Activated CD4-positive, CD25-positive, alpha-beta regulatory T cell treated with anti-CD3 and anti-CD28 coated beads, Interleukin-2, amount 50 U/mL, for 24 hours (primary cell): ENCODE measurements around the gene GORASP2.

Experiments used
- ATAC-seq, 2 donors: fragments of 150-1000 bp; cut with Tn5 transposase; one replicate each; pipeline ENCODE4 v1.10.0; 2021; ENCODE audit warnings: mild to moderate bottlenecking in 1 of 2, moderate library complexity in 1 of 2

GORASP2 gene

DNA sequence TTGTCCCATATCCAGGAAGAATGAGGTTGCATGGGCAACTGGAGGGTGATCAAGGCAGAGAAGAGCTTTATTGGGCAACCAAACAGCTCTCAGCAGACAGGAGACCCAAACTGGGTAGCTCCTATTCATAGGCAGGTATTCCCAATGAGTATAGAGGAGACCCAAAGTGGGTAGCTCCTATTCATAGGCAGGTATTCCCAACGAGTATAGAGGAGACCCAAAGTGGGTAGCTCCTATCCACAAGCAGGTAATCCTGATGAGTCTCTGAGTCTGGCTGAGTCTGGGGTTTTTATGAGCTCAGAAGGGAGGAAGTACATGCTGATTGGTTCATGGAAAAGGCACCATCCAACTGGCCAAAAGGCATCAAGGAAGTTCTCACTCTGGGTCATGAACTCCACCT lies 5.3 kb upstream of the GORASP2 start:
- no peak for ATAC-seq

DNA sequence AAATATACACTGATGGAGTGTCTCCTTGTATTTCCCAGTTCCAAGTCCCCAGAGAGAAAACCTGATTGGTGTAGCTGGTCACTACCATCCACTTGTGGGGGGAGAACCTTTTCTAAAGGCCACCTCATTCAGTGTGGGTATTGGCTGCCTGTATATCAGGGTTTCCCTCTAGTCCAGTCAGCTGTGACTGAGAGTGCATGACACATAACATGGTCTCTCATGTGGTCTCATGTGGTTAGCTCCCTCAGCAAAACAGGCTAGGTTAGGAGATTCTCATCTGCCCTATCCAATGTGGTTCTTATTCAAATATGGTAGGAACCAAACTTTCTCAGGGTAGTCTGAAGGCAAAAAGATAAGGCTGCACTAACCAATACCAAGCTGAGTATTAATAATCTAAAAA lies 4.1 kb upstream of the GORASP2 start:
- ATAC-seq = no peak

DNA sequence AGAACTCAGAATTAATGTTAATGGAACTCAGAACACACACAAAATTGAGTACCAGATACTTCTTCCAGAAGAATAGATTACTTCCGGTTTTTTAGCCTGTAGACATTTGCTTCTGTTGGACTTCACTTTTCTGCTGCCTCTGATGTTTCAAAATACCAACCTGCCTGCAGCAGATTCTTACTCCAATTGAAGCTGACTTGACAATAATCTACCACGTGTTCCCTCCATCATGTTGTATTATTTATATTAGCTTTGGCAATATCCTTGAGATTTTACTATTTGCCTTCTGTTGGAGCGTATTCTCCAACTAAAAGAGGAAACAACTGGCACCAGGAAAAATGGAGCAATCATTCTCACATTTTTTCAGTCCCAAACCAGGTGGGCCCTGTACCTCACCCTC lies 3.1 kb upstream of the GORASP2 start:
- ATAC-seq = no peak

DNA sequence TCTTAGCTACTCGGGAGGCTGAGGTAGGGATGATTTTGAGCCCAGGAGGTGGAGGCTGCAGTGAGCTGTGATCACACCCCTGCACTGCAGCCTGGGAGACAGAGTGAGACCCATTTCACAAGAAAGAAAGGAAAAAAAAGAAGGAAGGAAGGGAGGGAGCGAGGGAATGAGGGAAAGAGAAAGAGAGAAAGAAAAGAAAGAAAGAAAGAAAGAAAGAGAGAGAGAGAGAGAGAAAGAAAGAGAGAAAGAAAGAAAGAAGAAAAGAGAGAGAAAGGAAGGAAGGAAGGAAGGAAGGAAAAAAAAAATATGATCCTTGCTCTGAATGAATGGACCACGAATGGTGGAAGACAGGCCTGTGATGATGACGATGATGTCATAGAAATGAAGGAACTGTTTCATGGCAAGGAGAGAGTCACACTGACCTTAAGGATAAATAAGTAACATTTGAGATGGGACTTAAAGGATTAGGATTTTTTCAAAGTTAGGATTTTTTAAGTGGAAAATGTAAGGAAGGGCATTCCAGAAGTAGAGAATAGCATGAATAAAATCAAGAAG lies 2.2 kb upstream of the GORASP2 start:
- no peak for ATAC-seq

DNA sequence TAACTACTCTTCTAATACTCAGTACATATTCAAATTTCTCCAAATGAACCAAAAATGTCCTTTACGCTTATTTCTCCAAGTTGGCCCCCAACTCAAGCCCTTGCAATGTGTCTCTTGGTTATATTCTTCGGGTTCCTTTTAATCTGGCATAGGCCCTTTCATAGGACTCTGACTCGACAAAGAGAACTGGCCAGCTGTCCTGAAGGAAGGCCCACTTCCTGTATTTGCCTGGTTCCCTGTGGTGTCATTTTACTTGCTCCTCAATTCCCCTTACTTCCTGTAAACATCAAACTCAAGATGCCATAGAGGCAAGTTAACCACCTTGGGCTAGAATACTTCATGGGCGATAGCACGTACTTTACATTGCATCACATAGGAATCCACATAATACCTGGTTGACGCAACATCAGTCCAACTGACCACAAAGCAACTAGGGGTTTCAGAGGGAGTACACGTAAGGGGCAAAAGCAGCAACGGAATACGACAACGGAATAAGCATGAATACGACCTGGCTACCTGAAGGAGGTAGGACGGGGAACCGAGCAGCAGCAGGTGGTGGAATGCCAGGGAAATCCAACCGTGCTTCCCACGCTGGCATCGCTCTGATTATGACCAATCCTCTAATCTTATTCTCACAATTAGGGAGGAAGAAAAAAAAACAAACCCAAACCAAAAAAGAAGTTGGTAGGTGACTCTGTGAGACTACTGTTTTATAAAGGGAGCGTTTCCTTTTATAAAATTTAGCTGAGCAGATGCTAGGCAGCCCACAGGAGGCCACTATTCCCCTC lies 823 bp upstream of the GORASP2 start:
- ATAC-seq = no peak

DNA sequence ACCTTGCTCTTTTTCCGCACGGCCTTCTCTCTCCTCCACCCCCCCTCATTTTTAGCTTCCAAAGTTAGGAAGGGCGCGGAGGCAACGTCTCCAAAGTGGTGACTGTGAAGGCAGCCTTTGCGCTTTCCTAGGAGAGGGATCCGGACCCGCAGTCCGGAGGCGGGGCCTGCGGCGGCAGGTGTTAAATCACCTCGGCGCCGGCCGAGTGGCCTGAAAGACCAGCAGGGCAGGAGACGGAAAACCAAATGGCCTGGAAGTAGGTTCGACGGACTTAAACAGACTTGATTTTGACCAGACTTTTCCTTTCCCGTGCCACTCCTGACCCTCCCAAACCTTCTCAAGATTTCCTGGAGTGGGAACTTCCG lies 615 bp downstream of the GORASP2 start:
- ATAC-seq = no peak

DNA sequence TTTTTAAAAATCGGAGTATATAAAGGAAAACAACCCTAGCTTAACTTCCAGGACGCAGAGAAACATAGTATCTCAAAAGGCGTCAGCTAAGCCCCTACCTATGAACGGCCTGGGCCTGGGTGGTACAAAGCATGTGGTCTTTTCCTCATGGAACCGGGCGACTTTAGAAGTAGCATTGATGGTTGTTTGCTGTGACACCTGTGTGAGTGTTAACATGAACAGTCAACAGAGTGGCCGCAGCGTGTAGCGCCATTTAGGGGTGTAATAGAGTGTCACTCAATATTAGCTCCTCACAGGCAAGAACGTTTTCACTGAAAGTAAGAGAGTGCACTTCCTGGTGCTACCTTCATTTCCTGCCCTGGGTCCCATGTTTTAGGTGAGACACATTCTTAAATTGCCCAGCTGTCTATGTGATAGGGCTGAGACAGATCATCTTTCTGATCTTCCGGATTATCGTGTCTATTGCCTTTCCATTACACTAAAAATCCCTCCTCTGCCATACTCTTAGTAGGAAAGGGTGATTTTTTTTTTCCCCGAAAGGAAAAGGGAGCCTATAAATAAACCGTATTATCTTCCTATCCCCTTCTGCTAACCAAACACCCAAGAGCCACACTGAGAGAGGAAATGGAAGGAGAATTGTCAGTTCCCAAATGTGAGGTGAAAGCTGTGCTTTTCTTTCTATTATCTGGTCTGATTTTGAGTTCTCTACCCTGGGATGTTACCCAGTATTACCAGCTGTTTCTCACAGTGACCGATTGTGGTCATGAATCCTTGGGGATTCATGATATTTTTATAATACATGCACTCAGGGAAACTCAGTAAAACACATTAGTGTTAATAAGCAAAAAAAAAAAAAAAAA lies 1.3 kb downstream of the GORASP2 start:
- peak; percentile 33 to 42 for ATAC-seq

DNA sequence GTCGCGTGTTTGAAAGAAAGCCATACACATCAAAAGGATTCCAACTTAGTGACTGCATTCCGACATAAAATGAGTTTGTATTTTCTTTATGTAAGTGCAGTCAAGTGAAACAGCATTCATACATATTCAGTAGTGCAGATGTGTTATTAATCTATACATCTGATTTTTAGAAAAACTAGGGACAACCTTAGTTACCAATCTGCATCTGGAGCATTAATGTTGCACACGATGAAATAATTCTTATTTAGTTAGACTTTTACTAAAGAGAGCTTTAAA lies 1.9 kb downstream of the GORASP2 start:
- ATAC-seq = no peak

DNA sequence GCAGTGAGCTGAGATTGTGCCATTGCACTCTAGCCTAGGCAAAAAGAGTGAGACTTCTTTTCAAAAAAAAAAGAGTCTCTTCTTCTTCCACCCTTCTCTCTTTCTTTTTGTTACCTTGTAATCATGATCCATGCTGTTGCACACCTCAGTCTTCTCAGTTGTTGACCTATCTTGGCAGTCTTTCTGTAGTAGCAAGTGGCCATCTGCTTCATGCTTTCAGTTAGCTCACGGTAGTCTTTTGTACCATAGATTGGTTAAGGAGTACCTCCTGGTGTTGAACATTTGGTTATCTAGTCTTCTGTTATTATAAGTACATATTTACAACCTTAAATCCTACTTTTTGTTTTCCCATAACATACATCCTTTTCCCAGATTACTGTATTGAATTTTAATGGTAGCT lies 3.1 kb downstream of the GORASP2 start:
- no peak for ATAC-seq

DNA sequence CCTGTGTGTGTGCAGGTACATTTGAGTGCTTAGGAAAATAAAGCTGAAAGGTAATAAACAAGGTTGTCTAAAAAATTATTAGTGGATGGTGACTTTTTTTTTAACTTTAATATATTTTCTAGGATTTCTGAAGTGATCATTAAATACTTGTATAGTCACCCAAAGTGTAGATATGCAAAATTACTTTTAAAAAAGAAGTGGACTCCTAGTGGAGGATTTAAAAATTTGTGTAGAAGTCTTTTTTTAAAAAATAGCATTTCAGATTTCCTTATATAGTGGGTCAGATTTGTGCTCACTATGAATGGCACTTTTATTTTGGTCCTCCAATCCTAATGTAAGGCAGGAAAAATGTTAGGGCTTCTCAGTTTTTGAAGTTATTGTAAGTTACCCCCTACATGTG lies 3.9 kb downstream of the GORASP2 start:
- no peak for ATAC-seq

DNA sequence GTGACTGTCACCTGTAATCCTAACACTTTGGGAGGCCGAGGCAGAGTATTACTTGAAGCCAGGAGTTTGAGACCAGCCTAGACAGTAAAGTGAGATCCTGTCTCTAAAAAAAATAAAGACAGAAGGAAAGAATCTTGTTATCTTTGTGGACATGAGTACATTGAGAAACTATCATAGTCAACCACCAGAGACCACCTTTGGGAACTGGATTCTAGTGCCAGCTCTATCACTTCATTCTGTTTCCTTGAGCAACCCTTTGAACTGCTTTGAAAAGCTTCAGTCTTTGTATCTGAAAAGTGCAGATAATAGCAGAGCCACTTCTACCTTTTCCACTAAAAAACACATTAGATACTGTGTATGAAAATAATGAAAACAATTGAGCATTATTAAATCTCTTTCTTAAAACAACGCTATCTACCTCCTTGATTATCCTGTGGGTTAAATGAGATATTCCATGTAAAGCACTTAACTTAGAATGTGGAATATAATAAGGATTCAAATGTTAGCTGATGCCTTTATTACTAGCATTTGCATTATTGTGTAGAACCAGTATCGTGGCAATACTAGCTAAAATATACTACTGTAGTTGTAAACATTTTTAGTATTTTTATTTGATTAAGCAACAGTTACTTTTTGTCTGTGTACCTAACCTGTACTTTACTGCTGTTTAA lies 8.8 kb downstream of the GORASP2 start:
- no peak for ATAC-seq

DNA sequence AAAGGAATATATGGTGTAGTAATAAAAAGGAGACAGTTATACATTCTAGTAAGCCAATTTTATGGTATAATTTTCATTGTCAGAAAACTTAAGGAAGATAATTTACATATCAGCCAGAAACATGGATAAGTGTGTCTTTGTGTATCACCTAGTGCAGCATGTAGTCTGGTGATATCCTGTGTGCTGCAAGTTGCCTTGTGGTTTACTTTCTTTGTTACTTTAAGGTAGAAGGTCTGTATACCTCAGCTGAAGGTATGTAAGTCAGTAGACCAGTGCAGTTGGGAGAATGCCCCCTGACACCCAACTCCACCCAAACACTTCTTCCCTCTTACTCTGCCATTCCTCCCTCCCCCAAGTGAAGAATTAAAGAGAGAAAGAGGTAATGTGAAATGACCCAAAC lies 11.0 kb downstream of the GORASP2 start:
- no peak for ATAC-seq

DNA sequence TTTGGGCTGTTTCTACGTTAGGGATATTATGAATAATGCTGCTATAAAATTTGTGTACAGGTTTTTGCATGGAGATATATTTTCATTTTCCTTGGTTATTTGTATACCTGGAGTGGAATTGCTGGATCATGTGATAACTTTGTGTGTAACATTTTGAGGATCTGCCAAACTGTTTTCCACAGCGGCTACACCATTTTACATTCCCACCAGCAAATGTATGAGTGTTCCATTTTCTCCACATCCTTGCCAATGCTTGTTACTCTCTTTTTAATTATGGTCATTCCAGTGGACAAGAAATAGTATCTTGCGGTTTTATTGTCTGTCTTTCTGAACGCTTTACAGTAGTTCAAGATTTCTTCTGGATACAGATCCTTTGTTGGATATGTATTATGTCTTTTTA lies 13.6 kb downstream of the GORASP2 start:
- no peak for ATAC-seq

DNA sequence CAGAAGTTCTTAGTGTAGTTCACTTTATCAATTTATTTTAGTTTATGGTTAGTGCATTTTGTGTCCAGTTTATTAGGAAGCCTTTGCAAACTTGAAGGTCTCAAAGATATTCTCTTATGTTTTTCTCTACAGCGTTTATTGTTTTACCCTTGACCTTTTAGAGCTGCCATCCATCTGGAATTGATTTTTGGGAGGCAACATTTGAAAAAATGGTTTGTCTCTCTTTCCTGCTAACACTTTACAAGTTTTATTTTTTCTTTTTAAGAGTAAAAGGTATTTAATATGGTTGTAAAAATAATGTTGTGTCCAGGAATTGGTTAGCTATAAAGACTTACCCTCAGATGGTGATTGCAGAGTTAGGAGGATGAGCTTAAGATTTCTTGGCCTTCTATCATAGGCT lies 14.0 kb downstream of the GORASP2 start:
- no peak for ATAC-seq

DNA sequence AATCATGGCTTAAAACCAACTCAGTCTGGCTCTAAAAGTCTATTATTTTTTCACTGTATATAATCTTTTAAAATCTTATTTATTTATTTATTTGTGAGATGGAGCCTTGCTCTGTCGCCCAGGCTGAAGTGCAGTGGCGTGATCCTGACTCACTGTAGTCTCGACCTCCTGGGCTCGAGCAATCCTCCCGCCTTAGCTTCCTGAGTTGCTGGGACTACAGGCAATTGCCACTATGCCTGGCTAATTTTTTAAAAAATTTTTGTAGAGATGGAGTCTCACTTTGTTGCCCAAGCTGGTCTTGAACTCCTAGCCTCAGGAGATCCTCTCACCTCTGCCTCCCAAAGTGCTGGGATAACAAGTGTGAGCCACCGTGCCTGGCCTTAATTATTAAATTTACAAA lies 14.5 kb downstream of the GORASP2 start:
- no peak for ATAC-seq

DNA sequence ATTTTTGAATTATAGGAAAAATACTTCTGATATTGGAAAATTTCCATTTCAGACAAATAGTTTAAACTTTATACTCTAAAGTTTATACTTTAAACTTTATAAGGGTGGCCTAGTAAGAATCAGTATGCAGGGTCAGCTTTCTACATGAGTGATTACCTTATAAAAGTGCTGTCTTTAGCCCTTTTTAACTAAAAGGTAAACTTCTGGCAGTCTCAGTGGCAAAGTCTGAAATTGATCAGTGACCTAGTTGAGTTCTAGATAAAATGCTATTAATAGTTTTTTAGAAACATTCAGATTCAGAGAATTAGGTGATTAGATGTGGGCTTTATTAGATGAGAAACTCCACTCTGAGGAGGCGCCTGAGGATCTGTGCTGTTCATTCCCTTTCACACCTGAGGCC lies 15.5 kb downstream of the GORASP2 start:
- ATAC-seq = no peak

DNA sequence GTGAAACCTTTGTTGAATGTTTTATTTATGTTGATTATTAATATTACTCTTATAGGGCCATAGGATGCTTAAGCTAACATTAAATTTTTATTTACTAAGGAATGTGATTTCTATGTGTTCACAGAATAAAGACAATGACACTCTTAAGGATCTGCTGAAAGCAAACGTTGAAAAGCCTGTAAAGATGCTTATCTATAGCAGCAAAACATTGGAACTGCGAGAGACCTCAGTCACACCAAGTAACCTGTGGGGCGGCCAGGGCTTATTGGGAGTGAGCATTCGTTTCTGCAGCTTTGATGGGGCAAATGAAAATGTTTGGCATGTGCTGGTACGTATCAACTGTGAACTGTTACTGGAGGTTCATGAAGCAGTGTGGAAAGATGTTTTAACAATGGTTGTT lies 20.4 kb downstream of the GORASP2 start:
- no peak for ATAC-seq

DNA sequence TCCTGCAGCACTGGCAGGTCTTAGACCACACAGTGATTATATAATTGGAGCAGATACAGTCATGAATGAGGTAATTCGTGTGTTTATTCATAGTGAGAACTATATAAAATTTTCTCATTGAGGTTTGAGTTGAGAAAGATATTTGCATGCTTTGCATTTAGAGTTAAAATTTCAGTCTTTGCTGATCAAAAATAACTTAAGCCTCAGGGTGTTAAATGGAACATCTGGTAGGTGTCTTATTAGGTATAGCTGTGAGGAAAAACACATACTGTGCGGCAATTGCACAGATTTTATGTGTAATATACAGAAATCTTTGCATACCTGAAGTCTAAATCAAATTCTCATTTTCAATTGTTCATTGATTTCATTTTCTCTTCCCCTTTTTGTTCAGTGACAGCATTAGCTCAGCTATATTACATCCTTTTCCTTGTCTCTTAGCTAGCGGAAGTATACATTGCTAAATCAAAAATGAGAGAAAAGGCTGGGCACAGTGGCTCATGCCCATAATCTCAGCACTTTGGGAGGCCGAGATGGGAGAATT lies 21.2 kb downstream of the GORASP2 start:
- peak in 1 of 2 donors; percentile 17 for ATAC-seq

DNA sequence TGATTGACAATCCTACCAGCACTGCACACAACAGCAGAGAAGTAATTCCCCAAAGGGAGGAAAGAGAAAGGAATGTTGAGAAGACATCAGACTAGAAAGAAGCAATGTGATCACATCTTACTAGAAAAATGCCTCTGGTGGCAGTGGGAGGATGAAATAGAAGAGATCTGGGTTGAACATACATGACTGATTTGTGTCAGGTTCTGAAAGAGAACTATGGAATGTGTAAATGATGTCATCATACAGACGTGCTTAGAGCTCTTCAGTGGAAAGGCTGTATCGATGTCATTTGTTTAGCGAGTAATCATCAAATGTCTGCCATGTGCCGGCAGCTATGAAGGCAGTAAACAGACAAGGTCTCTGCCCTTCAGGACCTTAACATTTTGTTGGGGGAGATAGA lies 24.9 kb downstream of the GORASP2 start:
- ATAC-seq = no peak

DNA sequence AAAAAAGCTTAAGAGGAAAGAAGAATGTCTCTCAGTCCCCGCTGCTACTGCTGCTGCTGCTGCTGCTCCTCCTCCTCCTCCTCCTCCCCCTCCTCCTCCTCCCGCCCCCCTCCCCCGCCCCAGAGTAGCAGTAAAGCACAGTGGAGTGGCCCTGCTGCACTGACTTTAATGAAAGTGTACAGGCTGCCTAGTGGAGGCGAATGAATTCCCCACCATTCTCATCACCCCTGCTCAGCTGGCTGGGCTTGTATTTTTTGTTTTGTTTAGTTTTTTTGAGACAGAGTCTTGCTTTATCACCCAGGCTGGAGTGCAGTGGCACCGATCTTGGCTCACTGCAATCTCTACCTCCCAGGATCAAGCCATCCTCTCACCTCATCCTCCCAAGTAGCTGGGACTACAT lies 34.3 kb downstream of the GORASP2 start:
- no peak for ATAC-seq

DNA sequence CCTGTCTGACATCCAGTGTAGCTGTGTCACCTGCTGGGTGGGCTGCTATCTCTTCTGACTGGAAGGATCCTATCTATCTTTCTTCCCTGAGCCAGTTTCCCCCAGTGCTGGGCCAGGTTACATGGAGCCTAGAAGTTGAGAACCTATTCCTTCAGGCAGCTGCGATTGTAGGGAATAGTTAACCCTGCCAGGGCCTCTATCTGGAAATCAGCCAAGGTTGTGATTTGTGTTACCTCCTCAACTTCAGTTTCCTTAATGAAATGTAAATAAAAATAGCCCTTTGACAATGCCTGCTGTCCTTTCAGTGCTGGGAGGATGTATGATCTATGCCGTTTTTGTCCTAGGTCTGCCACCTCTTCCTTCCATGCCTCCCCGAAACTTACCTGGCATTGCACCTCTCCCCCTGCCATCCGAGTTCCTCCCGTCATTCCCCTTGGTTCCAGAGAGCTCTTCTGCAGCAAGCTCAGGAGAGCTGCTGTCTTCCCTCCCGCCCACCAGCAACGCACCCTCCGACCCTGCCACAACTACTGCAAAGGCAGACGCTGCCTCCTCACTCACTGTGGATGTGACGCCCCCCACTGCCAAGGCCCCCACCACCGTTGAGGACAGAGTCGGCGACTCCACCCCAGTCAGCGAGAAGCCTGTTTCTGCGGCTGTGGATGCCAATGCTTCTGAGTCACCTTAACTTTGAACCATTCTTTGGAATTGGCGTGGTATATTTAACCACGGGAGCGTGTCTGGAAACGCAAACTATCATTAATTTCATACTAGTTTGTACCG lies 36.6 kb downstream of the GORASP2 start:
- no peak for ATAC-seq

DNA sequence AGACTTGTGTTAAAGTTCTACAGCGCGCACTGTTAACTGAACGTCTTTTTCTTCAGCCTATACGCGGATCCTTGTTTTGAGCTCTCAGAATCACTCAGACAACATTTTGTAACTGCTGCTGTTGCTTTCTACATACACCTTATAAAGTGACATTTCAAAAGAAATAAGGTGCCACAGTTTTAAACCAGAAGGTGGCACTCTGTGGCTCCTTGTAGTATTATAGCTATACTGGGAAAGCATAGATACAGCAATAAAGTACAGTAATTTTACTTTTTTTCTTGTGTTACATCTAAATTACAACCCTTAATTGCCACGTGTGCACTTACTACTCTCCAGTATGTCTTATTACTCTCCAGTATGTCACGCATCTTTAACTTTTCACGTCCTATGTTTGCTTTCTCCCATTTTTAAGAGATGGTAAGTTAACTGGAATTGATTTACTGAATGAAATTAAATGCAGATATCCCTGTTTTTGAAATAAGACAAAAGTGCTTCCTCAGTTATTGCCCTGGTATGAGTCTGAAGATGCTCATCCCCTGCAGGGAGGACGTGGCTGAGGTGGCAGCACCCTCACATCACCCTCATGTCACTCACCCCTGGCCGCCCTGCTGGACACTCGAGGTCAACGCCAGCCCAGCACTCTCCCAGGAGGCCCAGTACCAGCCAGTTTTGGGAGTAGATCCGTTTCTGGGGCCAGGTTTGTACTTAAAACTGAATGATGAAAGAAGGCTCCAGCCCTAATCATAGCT lies 37.8 kb downstream of the GORASP2 start:
- no peak for ATAC-seq
